Keratinocyte (primary cell): ENCODE data around the gene LRRC43. TPM values are rescaled to one million over a fixed set of nuclear protein-coding genes. Genes with fewer than 3 reads are reported as not detected.
"Not testable (repeated sequence)": the region's sequence is repeated elsewhere in the genome, so short reads cannot be mapped to it uniquely, and the experiment has no call there.

Experiments
- DNase-seq: peaks from one replicate; pipeline ENCODE4 v3.0.0-alpha.2; 2011; ENCODE audit warnings: low read depth, missing footprints, low spot score
- FAIRE-seq: peaks from 2 replicates; lab custom pipeline; 2011; peaks lifted over from hg19 to GRCh38; lab: Jason Lieb, UNC
- H2AFZ ChIP-seq: 2 replicates; pipeline ENCODE4 v1.6.0; 2012; ENCODE audit warnings: low read length, control low read depth, inconsistent platforms; ENCODE audit not compliant: control insufficient read depth
- H3K27ac ChIP-seq: 2 replicates; pipeline ENCODE4 v1.5.1; 2011; ENCODE audit warnings: low read length; ENCODE audit not compliant: control insufficient read depth, insufficient read depth
- H3K27me3 ChIP-seq: 3 replicates; pipeline ENCODE4 v1.6.0; 2011; ENCODE audit warnings: low read length; ENCODE audit not compliant: control insufficient read depth, insufficient read depth; ENCODE audit errors: extremely low read depth
- H3K36me3 ChIP-seq, 2 experiments: 2 replicates in 1 of 2; 3 replicates in 1 of 2; pipeline ENCODE4 v1.5.1; 2011; ENCODE audit warnings: low read length in 2 of 2, mild to moderate bottlenecking in 1 of 2; ENCODE audit not compliant: control insufficient read depth in 2 of 2, insufficient read depth in 2 of 2; ENCODE audit errors: extremely low read depth in 1 of 2
- H3K4me1 ChIP-seq: 3 replicates; pipeline ENCODE4 v1.5.1; 2011; ENCODE audit warnings: low read length; ENCODE audit not compliant: control insufficient read depth, insufficient read depth; ENCODE audit errors: extremely low read depth
- H3K4me2 ChIP-seq: 3 replicates; pipeline ENCODE4 v1.6.0; 2011; ENCODE audit warnings: low read depth, low read length; ENCODE audit not compliant: control insufficient read depth, insufficient read depth; ENCODE audit errors: extremely low read depth
- H3K4me3 ChIP-seq, 3 experiments: fragments of 200-600 bp in 1 of 3; sonication (generic) in 1 of 3; 2 replicates in 2 of 3; 3 replicates in 1 of 3; pipeline ENCODE4 v1.5.1; 2011 to 2016; ENCODE audit warnings: low read length in 3 of 3, mild to moderate bottlenecking in 3 of 3, control low read depth in 2 of 3, inconsistent platforms in 1 of 3, low read depth in 1 of 3, mixed read lengths in 1 of 3, mixed run types in 1 of 3, moderate library complexity in 1 of 3; ENCODE audit not compliant: control insufficient read depth in 2 of 3, insufficient read depth in 2 of 3; ENCODE audit errors: extremely low read depth in 1 of 3
- H3K79me2 ChIP-seq: 2 replicates; pipeline ENCODE4 v1.6.0; 2012; ENCODE audit warnings: low read length; ENCODE audit not compliant: control insufficient read depth, insufficient read depth
- H3K9ac ChIP-seq: 3 replicates; pipeline ENCODE4 v1.6.0; 2011; ENCODE audit warnings: low read length; ENCODE audit not compliant: control insufficient read depth, insufficient read depth; ENCODE audit errors: extremely low read depth
- H3K9me1 ChIP-seq: 3 replicates; pipeline ENCODE4 v1.6.0; 2011; ENCODE audit warnings: low read length; ENCODE audit not compliant: control insufficient read depth, insufficient read depth; ENCODE audit errors: extremely low read depth
- H3K9me3 ChIP-seq: 2 replicates; pipeline ENCODE4 v1.5.1; 2012; ENCODE audit warnings: low read depth, low read length; ENCODE audit not compliant: control insufficient read depth
- H4K20me1 ChIP-seq: 3 replicates; pipeline ENCODE4 v1.6.0; 2011; ENCODE audit warnings: low read length; ENCODE audit not compliant: control insufficient read depth, insufficient read depth; ENCODE audit errors: extremely low read depth
- CTCF ChIP-seq, 3 experiments: IDR thresholded peaks in 1 of 3; conservative IDR thresholded peaks in 1 of 3; optimal IDR thresholded peaks in 1 of 3; 2 replicates in 2 of 3; 3 replicates in 1 of 3; pipeline versions ENCODE3 to v1.5.1; 2011; ENCODE audit warnings: low read length in 3 of 3, mild to moderate bottlenecking in 3 of 3, moderate library complexity in 2 of 3, control low read depth in 1 of 3, inconsistent platforms in 1 of 3; ENCODE audit not compliant: insufficient read depth in 2 of 3; ENCODE audit errors: extremely low read depth in 1 of 3
- EZH2 ChIP-seq: IDR thresholded peaks from one replicate; pipeline ENCODE4 v1.6.1; 2012; ENCODE audit warnings: inconsistent platforms, mild to moderate bottlenecking, low read length, moderate library complexity
- dilution Hi-C: fragments of 300-500 bp; cut with MboI; formaldehyde crosslinking; loops from one replicate; pipeline ENCODE4 v1.7.0; 2020; ENCODE audit warnings: low sequenced_read_pairs; ENCODE audit not compliant: extremely low pct_ligation_motif_present
- polyA plus RNA-seq, 5 experiments: library from polyadenylated mRNA; depleted of rRNA in 3 of 5; stranded (reverse) in 3 of 5; stranded (forward) in 1 of 5; unstranded in 1 of 5; fragments of >200 nt; gene quantifications; 1 replicate in 1 of 5; 2 replicates in 3 of 5; 3 replicates in 1 of 5; pipeline versions ENCODE4 v1.2.1 to v1.2.3, GENCODE V29; 2011 to 2012; ENCODE audit warnings: missing spikeins in 2 of 5, low read depth in 1 of 5, low replicate concordance in 1 of 5

The LRRC43 gene
- polyA plus RNA-seq, 1 donor (not counting 4 experiments of a cell fraction or from before 2014, with no cell fraction given): 0.45 TPM

GRCh38 chr12:122202017-122202416 is 19.1 kb downstream of the LRRC43 start:
- H3K9me3 ChIP-seq: no peaks in the 10 kb centered on the region
- H4K20me1 ChIP-seq: no peaks in the 10 kb centered on the region
- H3K79me2 ChIP-seq: no peaks in the 10 kb centered on the region
- peaks cover 3% of the 10 kb centered on the region for H3K4me1 ChIP-seq
- H3K9ac ChIP-seq: no peak overlapping the region
- dilution Hi-C loops: no loop called here
- TF ChIP-seq EZH2: no peak
- TF ChIP-seq CTCF (optimal IDR thresholded peaks at IDR 0.05 in 1 of 3, IDR thresholded peaks at IDR 0.05 in 1 of 3, conservative IDR thresholded peaks at IDR 0.05 in 1 of 3; ENCODE audit: extremely low read depth in 1 of 3, insufficient read depth in 2 of 3, low read length in 3 of 3): no peak
- FAIRE-seq (no peak), DNase-seq (no peak)
- H2AFZ ChIP-seq: no peak overlapping the region
- no peak overlapping the region for H3K4me3 ChIP-seq
- no peak overlapping the region for H3K4me2 ChIP-seq
- H3K36me3 ChIP-seq: peaks cover 5% of the 10 kb centered on the region in 2 experiments
- H3K27me3 ChIP-seq: peaks cover 12% of the 10 kb centered on the region
- H3K27ac ChIP-seq: no peak overlapping the region
- H3K9me1 ChIP-seq: no peaks in the 10 kb centered on the region

DNA sequence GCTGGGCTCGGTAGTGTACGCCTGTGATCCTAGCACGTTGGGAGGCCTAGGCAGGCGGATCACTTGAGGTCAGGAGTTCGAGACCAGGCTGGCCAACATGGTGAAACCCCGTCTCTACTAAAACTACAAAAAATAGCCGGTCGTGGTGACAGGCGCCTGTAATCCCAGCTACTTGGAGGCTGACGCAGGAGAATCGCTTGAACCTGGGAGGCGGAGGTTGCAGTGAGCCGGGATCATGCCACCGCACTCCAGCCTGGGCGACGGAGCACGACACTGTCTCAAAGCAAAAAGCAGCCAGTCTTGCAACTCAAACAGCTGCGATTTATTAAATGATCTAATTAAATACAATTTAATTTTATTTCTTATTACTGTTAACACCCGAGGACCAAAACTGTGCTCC is 19.9 kb downstream of the LRRC43 start:
- dilution Hi-C loops, H3K9me1 ChIP-seq, H3K27ac ChIP-seq, DNase-seq, H3K9me3 ChIP-seq, H3K4me1 ChIP-seq, H3K79me2 ChIP-seq, FAIRE-seq, H4K20me1 ChIP-seq: not testable (repeated sequence)
- H3K4me2 ChIP-seq: peak overlapping the region; percentile 77
- H3K9ac ChIP-seq: peak overlapping the region; percentile 22
- peaks cover 6 to 11% of the 10 kb centered on the region in 2 experiments for H3K36me3 ChIP-seq
- H2AFZ ChIP-seq: peak overlapping the region; percentile 62
- peaks cover 12% of the 10 kb centered on the region for H3K27me3 ChIP-seq
- H3K4me3 ChIP-seq: peak overlapping the region; percentile 50 to 63 (median 61)
